SU-DHL-6 (cell line): ENCODE results near the gene SERTAD2.

Source experiments
- H2AFZ ChIP-seq: fragments of 200-600 bp; sonication (generic); 2 replicates; pipeline ENCODE4 v1.6.1; 2014; ENCODE audit warnings: low read depth, mild to moderate bottlenecking, moderate library complexity, mixed read lengths, antibody characterized with exemption, low read length; ENCODE audit not compliant: severe bottlenecking
- H3F3A ChIP-seq: fragments of 200-600 bp; shearing (Covaris generic); 2 replicates; pipeline ENCODE4 v1.6.0; 2016; ENCODE audit warnings: antibody characterized with exemption, mild to moderate bottlenecking; ENCODE audit not compliant: insufficient read depth
- H3K27ac ChIP-seq: fragments of 200-600 bp; sonication (generic); 2 replicates; pipeline ENCODE4 v1.5.1; 2016; ENCODE audit warnings: low read depth, mild to moderate bottlenecking, low read length, moderate library complexity, mixed read lengths
- H3K27me3 ChIP-seq: fragments of 200-600 bp; sonication (generic), shearing (Covaris generic); 2 replicates; pipeline ENCODE4 v1.6.0; 2014; ENCODE audit warnings: mild to moderate bottlenecking, low read length
- H3K36me3 ChIP-seq: fragments of 200-600 bp; sonication (generic); 2 replicates; pipeline ENCODE4 v1.6.1; 2014; ENCODE audit warnings: mild to moderate bottlenecking, low read length, mixed read lengths
- H3K4me2 ChIP-seq: fragments of 300-600, 200-600 bp; shearing (Covaris generic), sonication (generic); 2 replicates; pipeline ENCODE4 v1.6.0; 2014; ENCODE audit warnings: low read length, low read depth, mild to moderate bottlenecking; ENCODE audit not compliant: poor library complexity, severe bottlenecking
- H3K4me3 ChIP-seq: fragments of 200-600 bp; sonication (generic); 2 replicates; pipeline ENCODE4 v1.5.1; 2014; ENCODE audit warnings: antibody characterized with exemption, low read length, mild to moderate bottlenecking, mixed read lengths; ENCODE audit not compliant: insufficient read depth, poor library complexity, severe bottlenecking
- H3K79me2 ChIP-seq: fragments of 200-600 bp; sonication (generic); 2 replicates; pipeline ENCODE4 v1.6.1; 2014; ENCODE audit warnings: mild to moderate bottlenecking, low read length, moderate library complexity; ENCODE audit not compliant: insufficient read depth
- H3K9ac ChIP-seq: fragments of 200-600 bp; sonication (generic); 2 replicates; pipeline ENCODE4 v1.7.0; 2014; ENCODE audit warnings: mild to moderate bottlenecking, low read length
- H3K9me2 ChIP-seq: fragments of 200-600 bp; sonication (generic); replicated peaks from 2 replicates; pipeline ENCODE4 v1.6.1; 2014; ENCODE audit warnings: low read length; ENCODE audit not compliant: insufficient read depth
- H3K9me3 ChIP-seq: fragments of 200-600 bp; sonication (generic); 2 replicates; pipeline ENCODE4 v1.6.1; 2014; ENCODE audit warnings: low read length, mixed read lengths; ENCODE audit not compliant: insufficient read depth
- H4K20me1 ChIP-seq: fragments of 200-600 bp; sonication (generic); 2 replicates; pipeline ENCODE4 v1.6.1; 2014; ENCODE audit warnings: low read depth, mild to moderate bottlenecking, antibody characterized with exemption, low read length, moderate library complexity, mixed read lengths
- CTCF ChIP-seq: fragments of 200-600 bp; sonication (generic); IDR thresholded peaks from one replicate; pipeline ENCODE4 v1.5.1; 2017; ENCODE audit warnings: antibody characterized with exemption, mild to moderate bottlenecking, low read length, moderate library complexity; ENCODE audit not compliant: insufficient read depth, poor library complexity, severe bottlenecking
- EZH2phosphoT487 ChIP-seq: fragments of 200-600 bp; sonication (generic), shearing (Covaris generic); conservative IDR thresholded peaks from 2 replicates; pipeline ENCODE4 v1.6.1; 2018; ENCODE audit warnings: mild to moderate bottlenecking, antibody characterized with exemption, low read length, moderate library complexity, mixed read lengths

The SERTAD2 gene

DNA sequence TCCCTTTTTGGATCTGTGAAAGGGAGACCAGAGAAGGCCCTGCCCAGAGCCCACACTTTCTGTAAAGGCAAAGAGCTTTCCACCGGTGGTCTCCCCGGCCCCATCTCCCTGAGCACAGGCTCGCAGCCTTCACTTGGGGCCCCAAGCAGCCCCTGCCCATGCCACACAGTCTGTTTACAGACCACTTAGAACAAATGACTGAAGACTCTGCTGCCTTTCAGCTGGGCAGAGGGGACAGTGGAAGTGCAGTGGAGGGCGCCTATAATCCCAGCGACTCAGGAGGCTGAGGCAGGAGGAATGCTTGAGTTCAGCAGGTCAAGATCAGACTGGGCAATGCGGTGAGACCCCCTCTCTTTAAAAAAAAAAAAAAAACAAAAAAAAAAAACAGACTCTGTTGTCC, 28.9 kb downstream of the SERTAD2 start:
- no peaks in the 10 kb centered on the region for H3F3A ChIP-seq

DNA sequence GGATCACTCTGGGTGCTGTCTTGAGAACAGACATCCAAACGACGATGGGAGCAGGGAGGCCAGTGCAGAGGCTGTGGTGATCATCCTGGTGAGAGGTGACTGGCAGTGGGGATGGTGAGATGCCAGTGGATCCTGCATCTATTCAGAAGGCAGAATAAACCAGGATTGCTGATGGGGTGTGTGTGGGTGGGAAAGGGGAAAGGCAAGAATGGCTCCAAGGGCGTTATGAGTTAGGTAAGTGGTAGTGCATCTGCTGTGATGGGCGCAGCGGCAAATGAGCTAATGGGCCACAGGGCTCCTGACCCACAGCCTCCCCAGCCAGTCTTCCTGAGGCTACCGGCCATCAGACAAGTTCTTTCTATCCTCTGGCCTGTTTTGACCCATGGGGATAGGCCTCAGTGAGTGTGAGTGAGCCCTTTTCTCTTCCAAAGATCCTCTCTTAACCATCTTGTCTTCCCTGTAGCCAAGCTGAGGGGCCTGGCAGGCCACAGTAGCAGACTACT, 29.6 kb downstream of the SERTAD2 start:
- Histone ChIP-seq H3K4me2 (no peak overlapping the region), H3K9me2 (no peaks in the 10 kb centered on the region), H3K27me3 (no peaks in the 10 kb centered on the region), H3K9me3 (no peaks in the 10 kb centered on the region), H3F3A (no peaks in the 10 kb centered on the region), H3K9ac (no peak overlapping the region), H3K4me3 (no peak overlapping the region), H3K79me2 (no peaks in the 10 kb centered on the region), H3K27ac (no peak overlapping the region), H2AFZ (no peak overlapping the region), H3K36me3 (no peaks in the 10 kb centered on the region), H4K20me1 (no peaks in the 10 kb centered on the region)
- TF ChIP-seq EZH2phosphoT487: no peak
- TF ChIP-seq CTCF: no peak

More for the DNA sequence above, 28.9 kb downstream of the SERTAD2 start:
- Histone ChIP-seq H3K27ac (no peak overlapping the region), H3K27me3 (no peaks in the 10 kb centered on the region), H2AFZ (no peak overlapping the region), H4K20me1 (no peaks in the 10 kb centered on the region), H3K4me2 (no peak overlapping the region), H3K36me3 (no peaks in the 10 kb centered on the region), H3K4me3 (no peak overlapping the region), H3K9me3 (no peaks in the 10 kb centered on the region), H3K9ac (no peak overlapping the region), H3K9me2 (no peaks in the 10 kb centered on the region), H3K79me2 (no peaks in the 10 kb centered on the region)
- TF ChIP-seq CTCF: no peak
- TF ChIP-seq EZH2phosphoT487: no peak

DNA sequence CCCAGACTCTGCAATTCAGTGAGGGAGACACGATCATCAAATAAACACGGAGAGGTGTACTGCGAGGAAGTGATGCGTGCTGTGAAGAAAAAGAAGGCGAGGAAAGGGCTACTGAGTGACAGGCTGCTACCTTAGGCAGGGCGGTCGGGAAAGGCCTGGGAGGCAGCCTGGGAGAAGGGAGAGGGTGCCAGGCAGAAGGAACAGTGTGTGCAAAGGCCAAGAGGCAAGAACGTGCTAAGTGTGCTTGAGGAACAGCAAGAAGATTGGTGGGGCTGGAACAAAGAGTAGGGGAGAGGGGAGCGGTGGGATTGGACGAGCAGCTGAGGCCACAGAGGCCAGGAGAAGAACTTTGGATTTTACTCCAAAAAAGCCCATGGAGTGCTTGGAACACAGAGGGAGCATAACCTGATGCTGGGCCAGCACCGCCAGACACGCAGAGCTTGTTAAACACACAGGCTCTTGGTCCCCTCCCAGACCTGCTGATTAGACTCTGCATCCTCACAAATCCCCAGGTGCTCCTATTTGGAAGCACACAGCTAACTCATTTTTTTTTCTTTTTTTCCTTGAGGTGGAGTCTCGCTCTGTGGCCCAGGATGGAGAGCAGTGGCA, 30.4 kb downstream of the SERTAD2 start:
- no peaks in the 10 kb centered on the region for H3K79me2 ChIP-seq
- no peak overlapping the region for H3K27ac ChIP-seq
- TF ChIP-seq EZH2phosphoT487: no peak
- no peak for TF ChIP-seq CTCF
- no peak overlapping the region for H3K9ac ChIP-seq
- H3K9me3 ChIP-seq: no peaks in the 10 kb centered on the region
- no peak overlapping the region for H2AFZ ChIP-seq
- H4K20me1 ChIP-seq: no peaks in the 10 kb centered on the region
- H3K27me3 ChIP-seq: no peaks in the 10 kb centered on the region
- H3K9me2 ChIP-seq: no peaks in the 10 kb centered on the region
- no peak overlapping the region for H3K4me2 ChIP-seq
- no peaks in the 10 kb centered on the region for H3F3A ChIP-seq
- no peaks in the 10 kb centered on the region for H3K36me3 ChIP-seq
- H3K4me3 ChIP-seq: no peak overlapping the region
